GM10266 (cell line): ENCODE measurements around the gene RITA1.

Experiments used
- DNase-seq: peaks from one replicate; pipeline ENCODE4 v3.0.0; 2012; ENCODE audit errors: extremely low spot score
- TF ChIP-seq, protein P1 (sequence below): IDR thresholded peaks from 2 replicates; pipeline ENCODE4 v1.5.1; 2012; ENCODE audit warnings: mild to moderate bottlenecking, low read depth; ENCODE audit not compliant: control insufficient read depth, insufficient read depth; ENCODE audit errors: missing control alignments

Gene RITA1

DNA sequence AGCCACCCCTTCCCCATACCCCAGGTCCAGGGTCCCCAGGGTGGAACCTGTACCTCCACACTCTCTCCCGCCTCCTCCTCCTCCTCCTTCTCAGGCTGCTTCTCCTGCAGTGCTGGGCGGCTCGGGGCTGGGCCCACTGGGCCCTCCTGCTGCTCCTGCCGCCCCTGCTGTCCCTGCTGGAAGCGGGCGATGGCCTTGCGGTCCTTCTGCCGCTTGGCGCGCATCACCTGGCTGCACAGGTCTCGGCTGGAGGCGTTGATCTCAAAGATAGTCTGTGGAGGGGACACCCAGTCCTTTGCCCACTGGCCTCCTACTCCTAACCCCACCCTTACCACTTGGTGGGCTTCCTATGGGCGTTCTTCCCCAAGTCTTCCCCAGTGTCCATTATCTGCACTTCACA lies 21.5 kb upstream of the RITA1 start:
- TF ChIP-seq, protein P1, sequence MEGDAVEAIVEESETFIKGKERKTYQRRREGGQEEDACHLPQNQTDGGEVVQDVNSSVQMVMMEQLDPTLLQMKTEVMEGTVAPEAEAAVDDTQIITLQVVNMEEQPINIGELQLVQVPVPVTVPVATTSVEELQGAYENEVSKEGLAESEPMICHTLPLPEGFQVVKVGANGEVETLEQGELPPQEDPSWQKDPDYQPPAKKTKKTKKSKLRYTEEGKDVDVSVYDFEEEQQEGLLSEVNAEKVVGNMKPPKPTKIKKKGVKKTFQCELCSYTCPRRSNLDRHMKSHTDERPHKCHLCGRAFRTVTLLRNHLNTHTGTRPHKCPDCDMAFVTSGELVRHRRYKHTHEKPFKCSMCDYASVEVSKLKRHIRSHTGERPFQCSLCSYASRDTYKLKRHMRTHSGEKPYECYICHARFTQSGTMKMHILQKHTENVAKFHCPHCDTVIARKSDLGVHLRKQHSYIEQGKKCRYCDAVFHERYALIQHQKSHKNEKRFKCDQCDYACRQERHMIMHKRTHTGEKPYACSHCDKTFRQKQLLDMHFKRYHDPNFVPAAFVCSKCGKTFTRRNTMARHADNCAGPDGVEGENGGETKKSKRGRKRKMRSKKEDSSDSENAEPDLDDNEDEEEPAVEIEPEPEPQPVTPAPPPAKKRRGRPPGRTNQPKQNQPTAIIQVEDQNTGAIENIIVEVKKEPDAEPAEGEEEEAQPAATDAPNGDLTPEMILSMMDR = no peak
- no peak for DNase-seq

DNA sequence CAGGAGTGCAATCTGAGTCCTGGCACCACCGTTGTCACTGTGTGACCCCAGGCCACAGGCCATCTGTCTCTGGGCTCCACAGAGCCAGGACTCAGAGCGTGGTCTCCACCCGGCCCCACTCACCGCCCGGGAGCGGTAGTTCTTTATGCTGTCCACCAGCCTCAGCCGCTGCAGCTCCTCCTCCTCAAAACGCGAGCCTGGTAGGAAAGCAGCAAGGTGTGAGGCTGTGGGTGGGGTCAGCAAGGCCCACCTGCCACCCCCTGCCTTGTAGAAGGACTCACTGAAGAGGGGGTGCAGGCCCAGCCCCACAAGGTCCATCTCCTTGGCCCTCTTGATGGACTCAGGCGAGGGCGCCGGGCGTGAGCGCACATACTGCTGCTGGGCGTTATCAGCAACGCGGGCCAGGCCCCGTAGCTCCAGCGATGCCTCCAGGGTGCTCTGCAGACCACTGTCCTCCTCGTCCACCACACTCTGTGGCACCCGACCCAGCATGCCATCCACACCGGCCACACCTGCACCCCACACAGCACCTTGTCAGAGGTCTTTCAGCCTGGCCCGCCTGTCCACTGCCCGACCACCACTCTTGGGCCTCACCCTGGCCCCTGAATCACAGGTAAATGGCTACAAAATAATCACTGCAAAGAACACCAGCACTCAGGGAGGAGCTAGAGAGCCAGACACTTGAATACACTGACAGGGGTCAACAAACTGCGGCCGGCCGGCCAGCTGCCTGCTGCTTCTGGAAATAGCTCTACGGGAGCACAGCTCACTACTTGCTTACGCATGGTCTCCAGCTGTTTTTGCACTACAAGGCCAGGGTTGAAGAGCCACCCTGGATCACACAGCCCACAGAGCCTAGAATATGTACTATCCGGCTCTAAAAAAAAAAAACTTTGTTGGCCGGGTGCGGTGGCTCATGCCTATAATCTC lies 19.7 kb upstream of the RITA1 start:
- no peak for DNase-seq

GRCh38 chr12:113167868-113168267 lies 17.7 kb upstream of the RITA1 start:
- TF ChIP-seq, protein P1 = no peak
- DNase-seq = no peak

More for the DNA sequence above, 19.7 kb upstream of the RITA1 start:
- TF ChIP-seq, protein P1 = no peak

DNA sequence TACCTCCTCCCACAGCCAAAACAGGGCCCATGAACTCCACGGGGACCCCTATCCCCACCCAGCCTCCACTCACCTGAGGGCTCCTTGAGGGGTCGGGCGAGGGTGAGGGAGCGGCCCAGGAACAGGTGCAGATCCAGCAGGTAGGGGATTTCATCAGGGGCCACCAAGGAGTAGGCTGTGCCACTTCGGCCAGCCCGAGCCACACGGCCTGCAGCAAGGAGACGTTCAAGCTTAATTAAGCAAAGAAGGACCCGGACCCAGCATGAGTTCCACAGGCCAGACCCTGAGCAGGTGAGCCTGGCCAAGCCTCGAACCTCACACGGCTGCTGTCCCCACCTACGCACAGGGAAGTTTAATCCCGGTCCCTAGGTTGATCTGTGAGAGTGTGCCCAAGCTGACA lies 15.8 kb upstream of the RITA1 start:
- TF ChIP-seq, protein P1 = no peak
- no peak for DNase-seq

GRCh38 chr12:113170457-113170856 lies 15.1 kb upstream of the RITA1 start:
- DNase-seq = no peak
- TF ChIP-seq, protein P1 = no peak

DNA sequence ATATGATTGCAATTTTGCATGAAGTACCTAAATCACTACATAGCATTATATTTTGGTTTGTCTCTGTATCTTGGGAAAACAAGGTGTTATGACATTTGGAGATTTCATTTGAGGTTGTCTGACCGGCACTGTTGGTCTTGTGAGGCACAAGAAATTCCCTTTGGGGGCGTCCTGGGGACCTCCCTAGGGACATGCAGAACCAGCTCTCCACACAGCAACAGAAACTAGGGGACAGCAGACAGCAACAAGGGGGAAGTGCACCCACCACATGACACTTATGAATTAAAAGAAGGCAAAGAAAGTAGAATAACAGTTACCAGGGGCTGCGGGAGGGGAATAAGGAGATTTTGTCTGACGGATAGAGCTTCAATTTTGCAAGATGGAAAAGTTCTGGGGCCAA lies 14.6 kb upstream of the RITA1 start:
- TF ChIP-seq, protein P1 = no peak
- DNase-seq = no peak

DNA sequence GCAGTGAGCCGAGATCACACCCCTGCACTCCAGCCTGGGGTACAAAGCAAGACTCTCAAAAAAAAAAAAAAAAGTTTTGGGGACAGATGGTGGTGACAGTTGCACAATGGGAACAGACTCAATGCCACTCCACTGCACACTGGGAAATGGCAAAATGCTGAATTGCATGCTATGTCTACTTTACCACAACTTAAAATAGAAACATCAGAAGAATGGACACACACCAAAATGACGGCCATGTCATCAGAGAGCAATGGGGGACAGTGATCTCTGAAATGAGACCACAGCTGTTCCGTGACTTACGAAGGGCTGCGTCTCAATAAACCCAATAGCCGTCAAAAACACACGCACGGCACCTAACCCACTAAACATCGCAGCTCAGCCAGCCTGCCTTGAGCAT lies 14.0 kb upstream of the RITA1 start:
- TF ChIP-seq, protein P1 = no peak
- DNase-seq = no peak
